Astrocyte (in vitro differentiated cells and primary cell): ENCODE results near the gene TEX14.

Experiments used
- EZH2 ChIP-seq: IDR thresholded peaks from 2 replicates; pipeline ENCODE4 v1.6.1; 2012; ENCODE audit warnings: mild to moderate bottlenecking, low read length, inconsistent platforms; ENCODE audit not compliant: insufficient read depth
- TF ChIP-seq, protein P1 (sequence below): IDR thresholded peaks from 2 replicates; pipeline ENCODE4 v1.5.1; 2011; ENCODE audit warnings: low read depth, mild to moderate bottlenecking, inconsistent platforms, low read length, moderate library complexity; ENCODE audit not compliant: insufficient read depth

DNA sequence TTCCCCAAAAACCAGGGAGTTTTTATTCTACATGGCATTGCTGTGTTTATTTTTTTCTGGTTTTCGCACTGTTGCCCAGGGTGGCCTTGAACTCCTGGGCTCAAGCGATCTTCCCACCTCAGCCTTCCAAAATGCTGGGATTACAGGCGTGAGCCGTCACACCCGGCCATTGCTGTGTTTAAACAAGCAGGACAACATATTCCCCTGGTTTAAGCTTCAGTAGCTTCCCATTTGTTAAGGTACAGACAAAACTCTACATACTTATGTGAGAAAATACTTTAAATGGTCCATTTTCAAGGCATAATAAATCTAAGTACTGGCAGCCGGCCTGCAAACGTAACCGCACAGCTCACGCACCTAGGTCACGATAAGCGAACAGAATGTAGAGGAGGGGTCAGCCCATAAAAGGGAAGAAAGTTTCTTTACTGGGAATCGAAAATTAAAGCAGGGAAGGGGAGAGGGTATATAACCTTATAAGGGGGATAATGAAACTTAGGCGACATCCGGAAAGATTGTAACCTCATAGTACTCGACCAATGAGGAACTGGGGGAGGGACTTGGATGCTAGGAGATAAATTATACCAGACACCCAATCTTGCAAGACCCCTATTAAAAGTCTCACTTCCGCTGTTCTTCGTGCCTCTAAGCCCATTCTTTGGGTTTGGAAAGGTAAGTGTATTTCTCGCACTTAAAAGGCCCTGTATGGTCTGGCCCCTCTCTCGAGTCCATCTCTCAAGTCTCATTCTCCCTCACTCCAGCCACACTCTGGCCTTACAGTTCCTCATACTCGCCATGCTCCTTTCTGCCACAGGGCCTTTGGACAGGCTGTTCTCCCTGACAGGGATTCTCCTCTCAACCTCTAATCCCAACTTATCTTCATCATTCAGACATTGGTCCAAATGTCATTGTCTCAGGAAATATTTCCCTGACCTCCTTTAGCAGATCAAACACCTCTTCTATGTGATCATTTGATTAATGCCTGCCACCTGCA, 59.2 kb downstream of the TEX14 start:
- TF ChIP-seq, protein P1, sequence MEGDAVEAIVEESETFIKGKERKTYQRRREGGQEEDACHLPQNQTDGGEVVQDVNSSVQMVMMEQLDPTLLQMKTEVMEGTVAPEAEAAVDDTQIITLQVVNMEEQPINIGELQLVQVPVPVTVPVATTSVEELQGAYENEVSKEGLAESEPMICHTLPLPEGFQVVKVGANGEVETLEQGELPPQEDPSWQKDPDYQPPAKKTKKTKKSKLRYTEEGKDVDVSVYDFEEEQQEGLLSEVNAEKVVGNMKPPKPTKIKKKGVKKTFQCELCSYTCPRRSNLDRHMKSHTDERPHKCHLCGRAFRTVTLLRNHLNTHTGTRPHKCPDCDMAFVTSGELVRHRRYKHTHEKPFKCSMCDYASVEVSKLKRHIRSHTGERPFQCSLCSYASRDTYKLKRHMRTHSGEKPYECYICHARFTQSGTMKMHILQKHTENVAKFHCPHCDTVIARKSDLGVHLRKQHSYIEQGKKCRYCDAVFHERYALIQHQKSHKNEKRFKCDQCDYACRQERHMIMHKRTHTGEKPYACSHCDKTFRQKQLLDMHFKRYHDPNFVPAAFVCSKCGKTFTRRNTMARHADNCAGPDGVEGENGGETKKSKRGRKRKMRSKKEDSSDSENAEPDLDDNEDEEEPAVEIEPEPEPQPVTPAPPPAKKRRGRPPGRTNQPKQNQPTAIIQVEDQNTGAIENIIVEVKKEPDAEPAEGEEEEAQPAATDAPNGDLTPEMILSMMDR = no peak
- no peak for TF ChIP-seq EZH2
